Measurements from ENCODE around the gene MNAT1.
"Not testable (repeated sequence)": the region's sequence is repeated elsewhere in the genome, so short reads cannot be mapped to it uniquely, and the experiment has no call there.

Gene MNAT1

GRCh38 chr14:60878121-60878520, 143.6 kb downstream of the MNAT1 start:
- DNase-seq (ENCODE audit: low read depth in 2 of 2, low spot score in 1 of 2): no peak

- DNase-seq (ENCODE audit: low read depth in 2 of 2, low spot score in 1 of 2): no peak
These were observed 144.0 kb downstream of the MNAT1 start for GRCh38 chr14:60878536-60878935.

- no peak for DNase-seq (ENCODE audit: low read depth in 2 of 2, low spot score in 1 of 2)
These were observed 147.7 kb downstream of the MNAT1 start for GRCh38 chr14:60882219-60882618.

GRCh38 chr14:60884134-60884533, 149.6 kb downstream of the MNAT1 start:
- no peak for DNase-seq (ENCODE audit: low read depth in 2 of 2, low spot score in 1 of 2)

DNA sequence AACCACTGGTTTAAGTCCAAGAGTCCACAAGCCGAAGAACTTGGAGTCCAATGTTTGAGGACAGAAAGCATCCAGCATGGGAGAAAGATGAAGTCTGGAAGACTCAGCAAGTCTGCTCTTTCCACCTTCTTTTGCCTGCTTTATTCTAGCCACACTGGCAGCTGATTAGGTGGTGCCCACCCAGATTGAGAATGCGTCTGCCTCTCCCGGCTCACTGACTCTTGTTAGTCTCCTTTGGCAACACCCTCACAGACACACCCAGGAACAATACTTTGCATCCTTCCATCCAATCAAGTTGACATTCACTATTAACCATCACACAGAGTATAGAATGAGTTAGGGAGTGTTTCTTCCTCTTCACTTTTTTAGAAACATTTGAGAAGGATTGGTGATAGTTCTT, 156.1 kb downstream of the MNAT1 start:
- not testable (repeated sequence) for DNase-seq (ENCODE audit: low read depth in 2 of 2, low spot score in 1 of 2)

- DNase-seq (ENCODE audit: low read depth in 2 of 2, low spot score in 1 of 2): no peak
These were observed 159.3 kb downstream of the MNAT1 start for GRCh38 chr14:60893911-60894310.

GRCh38 chr14:60904381-60904780, 169.8 kb downstream of the MNAT1 start:
- no peak for DNase-seq (ENCODE audit: low read depth in 2 of 2, low spot score in 1 of 2)

DNA sequence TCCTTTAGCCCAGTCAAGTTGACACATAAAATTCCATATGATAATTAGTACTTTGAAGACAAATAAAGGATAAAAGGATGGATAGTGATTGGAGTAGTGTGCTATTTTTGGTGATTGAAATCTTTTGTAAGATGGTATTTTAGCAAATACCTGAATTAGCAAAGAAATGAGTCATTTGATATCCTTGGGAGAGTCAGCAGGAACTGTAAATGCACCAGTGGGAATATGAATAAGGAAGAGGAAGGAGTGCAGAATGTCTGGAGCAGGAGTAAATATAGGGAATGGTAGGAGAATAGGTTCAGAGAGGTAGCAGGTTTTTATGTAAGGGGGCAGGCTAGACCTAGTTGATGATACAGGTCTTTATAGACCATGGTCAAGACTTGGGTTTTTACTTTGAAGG, 171.4 kb downstream of the MNAT1 start:
- no peak for DNase-seq (ENCODE audit: low read depth in 2 of 2, low spot score in 1 of 2)

- no peak for DNase-seq (ENCODE audit: low read depth in 2 of 2, low spot score in 1 of 2)
These were observed 181.2 kb downstream of the MNAT1 start for GRCh38 chr14:60915781-60916180.

GRCh38 chr14:60922050-60922449, 187.5 kb downstream of the MNAT1 start:
- no peak for DNase-seq (ENCODE audit: low read depth in 2 of 2, low spot score in 1 of 2)

DNA sequence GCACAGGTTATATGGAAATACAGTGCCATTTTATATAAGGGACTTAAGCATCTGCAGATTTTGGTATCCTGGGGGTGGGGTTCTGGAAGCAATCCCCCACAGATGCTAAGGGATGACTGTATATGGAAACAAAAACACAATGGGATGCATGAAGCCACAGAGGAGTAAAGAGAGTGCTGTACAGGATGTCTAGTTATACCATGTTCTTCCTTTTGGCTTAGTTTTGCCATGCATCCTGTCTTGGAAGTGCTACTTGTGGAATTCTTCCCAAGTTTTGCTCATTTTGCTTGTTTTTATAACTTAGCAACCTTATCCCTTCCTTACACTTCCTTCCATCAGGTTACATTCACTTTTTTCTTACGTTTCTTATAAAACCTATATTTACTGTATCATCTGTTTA, 190.7 kb downstream of the MNAT1 start:
- DNase-seq (ENCODE audit: low read depth in 2 of 2, low spot score in 1 of 2): no peak

DNA sequence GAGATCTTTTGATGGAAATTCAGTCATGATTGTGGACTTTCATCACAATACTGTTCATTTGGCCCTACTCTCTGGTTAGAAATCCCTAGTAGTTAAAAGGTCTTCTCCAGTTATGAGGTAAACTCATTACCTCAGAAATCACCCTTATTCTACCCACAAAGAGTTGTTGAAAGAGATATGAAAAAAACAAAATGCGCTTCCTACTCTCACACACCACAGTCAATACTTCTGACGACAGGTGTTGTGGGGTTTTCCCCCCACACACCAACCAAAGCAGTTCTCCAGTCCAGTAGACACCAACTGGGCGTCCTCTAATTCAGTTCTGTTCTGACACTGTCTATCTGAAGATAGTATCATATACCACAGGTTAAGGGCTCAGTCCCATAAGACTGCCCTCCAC, 191.4 kb downstream of the MNAT1 start:
- DNase-seq (ENCODE audit: low read depth in 2 of 2, low spot score in 1 of 2): no peak

GRCh38 chr14:60931218-60931617, 196.7 kb downstream of the MNAT1 start:
- no peak for DNase-seq (ENCODE audit: low read depth in 2 of 2, low spot score in 1 of 2)

DNA sequence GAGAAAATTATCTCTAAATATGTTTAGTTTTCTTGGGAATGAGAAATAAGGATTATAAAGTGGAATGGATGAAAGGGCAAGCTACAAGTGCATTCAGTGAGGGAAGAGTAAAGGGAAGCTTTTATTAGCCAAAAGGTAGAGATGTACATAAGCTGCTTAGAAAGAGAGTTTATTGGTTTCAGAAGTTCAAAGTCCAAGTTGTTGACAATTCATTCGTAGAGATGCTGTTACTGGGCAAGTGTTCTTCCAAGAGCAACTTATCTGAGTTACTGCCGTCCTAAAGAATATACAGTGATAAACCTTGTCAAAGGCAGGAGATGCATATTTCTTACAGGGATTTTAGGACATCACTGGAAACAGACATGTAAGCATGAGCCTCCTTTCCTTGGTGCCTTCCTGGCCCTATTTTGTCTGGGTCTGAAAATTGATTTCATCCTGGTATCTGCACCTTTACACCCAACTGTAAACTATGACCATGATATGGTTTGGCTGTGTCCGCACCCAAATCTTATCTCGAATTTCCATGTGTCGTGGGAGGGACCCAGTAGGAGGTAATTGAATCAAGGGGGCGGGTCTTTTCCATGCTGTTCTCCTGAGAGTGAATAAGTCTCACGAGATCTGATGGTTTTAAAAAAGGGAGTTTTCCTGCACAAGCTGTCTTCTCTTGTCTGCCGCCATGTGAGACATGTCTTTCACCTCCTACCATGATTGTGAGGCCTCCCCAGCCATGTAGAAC, 199.5 kb downstream of the MNAT1 start:
- no peak for DNase-seq (ENCODE audit: low read depth in 2 of 2, low spot score in 1 of 2)

GRCh38 chr14:60935319-60935718, 200.8 kb downstream of the MNAT1 start:
- DNase-seq (ENCODE audit: low read depth in 2 of 2, low spot score in 1 of 2): no peak

DNA sequence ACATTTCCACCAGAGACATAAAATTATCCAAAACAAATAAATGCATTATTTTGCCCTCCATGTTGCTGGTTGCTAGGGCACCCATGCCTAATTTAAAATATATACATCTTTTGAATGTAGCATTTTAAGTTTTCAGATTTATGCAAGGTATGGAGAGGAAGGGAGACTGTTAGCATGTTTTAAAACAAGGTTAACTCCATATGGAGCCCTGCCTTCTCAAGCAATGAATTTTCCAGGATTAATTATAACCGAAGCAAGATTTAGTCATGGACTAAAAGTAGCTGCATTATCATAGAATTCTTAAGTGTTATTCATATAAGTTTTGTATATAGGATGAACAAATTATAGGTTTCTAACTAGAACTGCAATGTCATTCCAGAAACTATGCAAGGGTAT, 209.1 kb downstream of the MNAT1 start:
- no peak for DNase-seq (ENCODE audit: low read depth in 2 of 2, low spot score in 1 of 2)

DNA sequence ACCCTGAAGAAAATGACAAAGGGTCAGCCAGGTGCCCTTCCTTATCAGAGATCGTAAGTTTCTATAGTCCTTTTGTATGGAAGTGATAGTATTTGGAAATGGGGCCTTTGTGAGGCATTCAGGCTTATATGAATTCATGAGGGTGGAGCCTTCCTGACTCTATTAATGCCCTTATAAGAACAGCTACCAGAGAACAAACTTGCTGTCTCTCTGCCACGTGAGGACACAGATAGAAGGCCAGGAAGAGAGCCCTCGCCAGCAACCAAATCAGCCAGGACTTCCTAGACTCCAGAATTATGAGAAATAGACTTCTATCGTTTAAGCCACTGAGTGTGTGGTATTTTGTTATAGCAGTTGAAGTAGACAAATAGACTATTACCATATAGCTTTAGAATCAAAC, 209.6 kb downstream of the MNAT1 start:
- DNase-seq (ENCODE audit: low read depth in 2 of 2, low spot score in 1 of 2): no peak

GRCh38 chr14:60945984-60946383, 211.4 kb downstream of the MNAT1 start:
- DNase-seq (ENCODE audit: low read depth in 2 of 2, low spot score in 1 of 2): no peak

GRCh38 chr14:60946773-60947172, 212.2 kb downstream of the MNAT1 start:
- no peak for DNase-seq (ENCODE audit: low read depth in 2 of 2, low spot score in 1 of 2)

- no peak for DNase-seq (ENCODE audit: low read depth in 2 of 2, low spot score in 1 of 2)
These were observed 217.3 kb downstream of the MNAT1 start for GRCh38 chr14:60951776-60952435.

GRCh38 chr14:60956202-60956601, 221.6 kb downstream of the MNAT1 start:
- no peak for DNase-seq (ENCODE audit: low read depth in 2 of 2, low spot score in 1 of 2)

- DNase-seq (ENCODE audit: low read depth in 2 of 2, low spot score in 1 of 2): no peak
These were observed 222.1 kb downstream of the MNAT1 start for GRCh38 chr14:60956632-60957031.

- no peak for DNase-seq (ENCODE audit: low read depth in 2 of 2, low spot score in 1 of 2)
These were observed 223.6 kb downstream of the MNAT1 start for GRCh38 chr14:60958146-60958545.

Measured in stimulated activated CD8-positive, alpha-beta memory T cell treated with anti-CD3 and anti-CD28 coated beads, Interleukin-4, amount 100 ng/mL, for 1 hour (primary cell).